HCT116 (cell line): ENCODE results near the gene ACTL7A. TPM values are rescaled to one million over a fixed set of nuclear protein-coding genes. Genes with fewer than 3 reads are reported as not detected.

Experiments used
- ATAC-seq: fragments of 200-7000 bp; cut with Tn5 transposase; 2 replicates; pipeline ENCODE4 v1.9.1; 2020; ENCODE audit warnings: mild to moderate bottlenecking, moderate library complexity
- BruUV-seq: library from RNA; stranded (reverse); fragments of 400-500 nt; replicated peaks from 2 replicates; lab custom pipeline; 2021; lab: Mats Ljungman, UMichigan
- CTCF ChIA-PET: fragments of 300-600 bp; sonication (Branson Sonifier 250); formaldehyde crosslinking; loops from one replicate; lab custom pipeline; 2021; ENCODE audit warnings: antibody characterized with exemption; lab: Charles Lee
- POLR2A ChIA-PET: fragments of 300-600, 350-600 bp; sonication (Branson Sonifier 250); formaldehyde crosslinking; loops from one replicate; lab custom pipeline; 2021; ENCODE audit warnings: antibody characterized with exemption; lab: Charles Lee
- RAD21 ChIA-PET, 2 experiments: fragments of 300-600 bp; sonication (Branson Sonifier 250); formaldehyde crosslinking; loops; one replicate each; lab custom pipeline; 2023; ENCODE audit warnings: low total read pairs in 2 of 2; ENCODE audit not compliant: uncharacterized antibody in 2 of 2, unreplicated experiment in 2 of 2, low non-redundant PET in 1 of 2; lab: Charles Lee
- DNase-seq: peaks from one replicate; pipeline ENCODE4 v3.0.0-alpha.2; 2010; ENCODE audit warnings: low read depth, low spot score
- H2AFZ ChIP-seq: fragments of 200-600 bp; shearing (Covaris generic), sonication (generic); 2 replicates; pipeline ENCODE4 v1.6.1; 2017; ENCODE audit warnings: low read depth, mixed run types, mixed read lengths, antibody characterized with exemption, low read length; ENCODE audit not compliant: poor library complexity, severe bottlenecking
- H3K27ac ChIP-seq: 2 replicates; pipeline ENCODE4 v1.5.1; 2012; ENCODE audit warnings: low read depth, low read length
- H3K27me3 ChIP-seq: fragments of 200-600 bp; sonication (generic); 2 replicates; pipeline ENCODE4 v1.6.1; 2016; ENCODE audit warnings: mixed run types, low read length, mixed read lengths; ENCODE audit not compliant: insufficient read depth
- H3K36me3 ChIP-seq, 2 experiments: fragments of 200-500 bp in 1 of 2; fragments of 200-600 bp in 1 of 2; sonication (Bioruptor generic) in 1 of 2; sonication (generic) in 1 of 2; 2 replicates each; pipeline versions ENCODE4 v1.5.1 to v1.6.1; 2014 to 2016; ENCODE audit warnings: low read length in 2 of 2, inconsistent platforms in 1 of 2, mixed read lengths in 1 of 2, mixed run types in 1 of 2; ENCODE audit not compliant: insufficient read depth in 2 of 2, control insufficient read depth in 1 of 2
- H3K4me1 ChIP-seq, 2 experiments: fragments of 200-600 bp in 1 of 2; sonication (generic) in 1 of 2; 2 replicates each; pipeline versions ENCODE4 v1.5.1 to v1.6.1; 2012 to 2017; ENCODE audit warnings: low read length in 2 of 2, inconsistent platforms in 1 of 2, mild to moderate bottlenecking in 1 of 2, mixed read lengths in 1 of 2, mixed run types in 1 of 2, moderate library complexity in 1 of 2; ENCODE audit not compliant: insufficient read depth in 2 of 2, control insufficient read depth in 1 of 2
- H3K4me2 ChIP-seq: fragments of 200-600 bp; sonication (generic); 2 replicates; pipeline ENCODE4 v1.6.1; 2017; ENCODE audit warnings: mixed run types, low read length, mixed read lengths
- H3K4me3 ChIP-seq, 2 experiments: fragments of 200-600 bp in 1 of 2; sonication (generic) in 1 of 2; replicated peaks in 1 of 2; 2 replicates each; pipeline ENCODE4 v1.5.1; 2011 to 2016; ENCODE audit warnings: low read length in 2 of 2, control low read depth in 1 of 2, low read depth in 1 of 2, mild to moderate bottlenecking in 1 of 2, mixed read lengths in 1 of 2, mixed run types in 1 of 2
- H3K79me2 ChIP-seq: fragments of 200-600 bp; sonication (generic); 2 replicates; pipeline ENCODE4 v1.6.1; 2017; ENCODE audit warnings: mild to moderate bottlenecking, mixed run types, low read length, moderate library complexity, mixed read lengths; ENCODE audit not compliant: insufficient read depth
- H3K9ac ChIP-seq: fragments of 200-600 bp; sonication (generic); 2 replicates; pipeline ENCODE4 v1.6.1; 2016; ENCODE audit warnings: low read length, mixed read lengths
- H3K9me2 ChIP-seq: fragments of 200-600 bp; sonication (generic), shearing (Covaris generic); 2 replicates; pipeline ENCODE4 v1.6.1; 2017; ENCODE audit warnings: mixed run types, mild to moderate bottlenecking, moderate library complexity; ENCODE audit not compliant: insufficient read depth
- H3K9me3 ChIP-seq, 2 experiments: fragments of 200-500 bp in 1 of 2; fragments of 200-600 bp in 1 of 2; sonication (Bioruptor generic) in 1 of 2; sonication (generic) in 1 of 2; 2 replicates each; pipeline ENCODE4 v1.6.1; 2014 to 2017; ENCODE audit warnings: low read length in 2 of 2, mixed read lengths in 2 of 2, inconsistent platforms in 1 of 2, low read depth in 1 of 2, mild to moderate bottlenecking in 1 of 2, mixed run types in 1 of 2, moderate library complexity in 1 of 2; ENCODE audit not compliant: control insufficient read depth in 1 of 2, insufficient read depth in 1 of 2
- H4K20me1 ChIP-seq: fragments of 200-600 bp; sonication (generic), shearing (Covaris generic); 2 replicates; pipeline ENCODE4 v1.6.1; 2017; ENCODE audit warnings: mixed run types, mild to moderate bottlenecking, moderate library complexity; ENCODE audit not compliant: insufficient read depth
- CBX3 ChIP-seq: IDR thresholded peaks from 2 replicates; pipeline ENCODE4 v1.6.1; 2012; ENCODE audit warnings: low read depth
- CTCF ChIP-seq, 3 experiments: fragments of 200-600 bp in 1 of 3; sonication (generic) in 1 of 3; IDR thresholded peaks in 2 of 3; conservative IDR thresholded peaks in 1 of 3; 2 replicates each; pipeline ENCODE4 v1.5.1; 2012 to 2017; ENCODE audit warnings: low read depth in 2 of 3, low read length in 2 of 3, antibody characterized with exemption in 1 of 3, borderline replicate concordance in 1 of 3, control low read depth in 1 of 3, mild to moderate bottlenecking in 1 of 3, mixed read lengths in 1 of 3, mixed run types in 1 of 3, moderate library complexity in 1 of 3; ENCODE audit not compliant: insufficient read depth in 1 of 3
- RAD21 ChIP-seq: IDR thresholded peaks from 2 replicates; pipeline ENCODE4 v1.6.1; 2012; ENCODE audit warnings: low read depth, mild to moderate bottlenecking
- YY1 ChIP-seq: IDR thresholded peaks from 2 replicates; pipeline ENCODE4 v1.6.1; 2011; ENCODE audit warnings: low read length, low read depth, moderate library complexity, mild to moderate bottlenecking; ENCODE audit not compliant: insufficient replicate concordance; ENCODE audit errors: extremely low read depth
- intact Hi-C: fragments of 100-400 bp; cut with micrococcal nuclease; formaldehyde crosslinking; loops from 2 replicates; pipeline ENCODE4 v1.10.0; 2022
- total RNA-seq: library from RNA; stranded (reverse); gene quantifications from one replicate; pipeline ENCODE4 v1.2.1, GENCODE V29; 2021; ENCODE audit not compliant: unreplicated experiment

Gene ACTL7A
- total RNA-seq, 1 experiment from 2014 or later, result not detected

- DNase-seq, result peak; percentile 3
- BruUV-seq, result no TSS peak
- POLR2A ChIA-PET, result no interaction called here
Measured at GRCh38 chr9:108889649-108890067, 27.6 kb downstream of the ACTL7A start.

More at GRCh38 chr9:108889649-108890067, 27.6 kb downstream of the ACTL7A start:
- Histone ChIP-seq H4K20me1 (no peaks in the 10 kb centered on the region), H2AFZ (no peak overlapping the region), H3K27ac (no peak overlapping the region), H3K9me3 (no peaks in the 10 kb centered on the region), H3K4me1 (peaks cover 9 to 10% of the 10 kb centered on the region in 2 experiments; a peak in 3 of 4 replicates), H3K36me3 (peaks cover 21 to 27% of the 10 kb centered on the region in 2 experiments; a peak in 3 of 4 replicates), H3K79me2 (no peaks in the 10 kb centered on the region), H3K27me3 (no peaks in the 10 kb centered on the region), H3K4me3 (no peak overlapping the region), H3K4me2 (no peak overlapping the region), H3K9ac (no peak overlapping the region), H3K9me2 (no peaks in the 10 kb centered on the region)
- RAD21 ChIA-PET, result no interaction called here
- peak; percentile 67 for ATAC-seq
- intact Hi-C loops, result no loop called here
- CTCF ChIA-PET, result no interaction called here
- TF ChIP-seq YY1 (no peak), CBX3 (no peak), RAD21 (peak; percentile 59), CTCF (IDR thresholded peaks at IDR 0.05 in 2 of 3, conservative IDR thresholded peaks at IDR 0.05 in 1 of 3; ENCODE audit: borderline replicate concordance in 1 of 3, insufficient read depth in 1 of 3, low read depth in 2 of 3, low read length in 2 of 3) (peak in 2 of 3 experiments; percentile 31 to 39; a peak in 3 of 6 replicates)
